Esophagus mucosa (tissue), 1 donor: ENCODE measurements around the gene CER1. TPM values are rescaled to one million over a fixed set of nuclear protein-coding genes. Genes with fewer than 3 reads are reported as not detected.
A peak's percentile ranks its signal among the peaks of the same experiment; 100 is the strongest.
"Not testable (repeated sequence)": the region's sequence is repeated elsewhere in the genome, so short reads cannot be mapped to it uniquely, and the experiment has no call there.

Experiments
- ATAC-seq: fragments of 200-7000 bp; cut with Tn5 transposase; one replicate; pipeline ENCODE4 v1.9.1; 2020
- total RNA-seq: library from RNA; stranded (reverse); gene quantifications from one replicate; pipeline ENCODE4 v1.2.4, GENCODE V29; 2023
- donor health status: DM: yes; HTN: yes; CAD: no.

The CER1 gene
- total RNA-seq, 1 donor from 2014 or later, result not detected

- peak; percentile 98 for ATAC-seq
Measured at GRCh38 chr9:14713187-14713767, 9.3 kb downstream of the CER1 start.

GRCh38 chr9:14710804-14711203 is 11.7 kb downstream of the CER1 start:
- peak; percentile 69 for ATAC-seq

GRCh38 chr9:14706530-14707140 is 15.9 kb downstream of the CER1 start:
- ATAC-seq, result no peak

GRCh38 chr9:14705079-14705478 is 17.5 kb downstream of the CER1 start:
- no peak for ATAC-seq

- no peak for ATAC-seq
Measured at GRCh38 chr9:14704281-14704680, 18.3 kb downstream of the CER1 start.

GRCh38 chr9:14702200-14702720 is 20.3 kb downstream of the CER1 start:
- no peak for ATAC-seq

- ATAC-seq, result peak; percentile 93
Measured at GRCh38 chr9:14693251-14693861, 29.2 kb downstream of the CER1 start, which contains the start of gene ZDHHC21. Gene ZDHHC21, minus strand, starts transcription at chr9:14693432. Its CDS starts 19,092 bp downstream, at chr9:14674340.

GRCh38 chr9:14692470-14693250 is 29.9 kb downstream of the CER1 start:
- ATAC-seq, result peak; percentile 43

GRCh38 chr9:14690948-14691730 is 31.4 kb downstream of the CER1 start:
- ATAC-seq, result peak; percentile 46

GRCh38 chr9:14687042-14687719 is 35.4 kb downstream of the CER1 start:
- ATAC-seq, result no peak

GRCh38 chr9:14686168-14686567 is 36.4 kb downstream of the CER1 start:
- no peak for ATAC-seq

GRCh38 chr9:14682616-14683015 is 39.9 kb downstream of the CER1 start:
- not testable (repeated sequence) for ATAC-seq

- ATAC-seq, result no peak
Measured at GRCh38 chr9:14678776-14679175, 43.8 kb downstream of the CER1 start.

- ATAC-seq, result no peak
Measured at GRCh38 chr9:14677872-14678271, 44.7 kb downstream of the CER1 start.

- no peak for ATAC-seq
Measured at GRCh38 chr9:14677396-14677795, 45.1 kb downstream of the CER1 start.

GRCh38 chr9:14674630-14675029 is 47.9 kb downstream of the CER1 start:
- no peak for ATAC-seq

- ATAC-seq, result no peak
Measured at GRCh38 chr9:14671377-14671776, 51.2 kb downstream of the CER1 start.

- no peak for ATAC-seq
Measured at GRCh38 chr9:14670718-14671117, 51.8 kb downstream of the CER1 start.
